Left ventricle myocardium inferior (tissue), 1 donor: ENCODE results near the gene BRSK1. TPM values are rescaled to one million over a fixed set of nuclear protein-coding genes. Genes with fewer than 3 reads are reported as not detected.

Experiments used
- DNase-seq: peaks from one replicate; pipeline ENCODE4 v3.0.0-alpha.2; 2020
- H3K27ac ChIP-seq: fragments of 200-600 bp; replicated peaks from 2 replicates; pipeline ENCODE4 v1.8.0; 2021
- H3K27me3 ChIP-seq: fragments of 200-600 bp; 2 replicates; pipeline ENCODE4 v1.8.0; 2021; ENCODE audit warnings: low read depth
- H3K36me3 ChIP-seq: fragments of 200-600 bp; 2 replicates; pipeline ENCODE4 v1.8.0; 2021
- H3K4me1 ChIP-seq: fragments of 200-600 bp; 2 replicates; pipeline ENCODE4 v1.8.0; 2021
- H3K4me3 ChIP-seq: fragments of 200-600 bp; 2 replicates; pipeline ENCODE4 v1.8.0; 2021; ENCODE audit warnings: mild to moderate bottlenecking, moderate library complexity
- H3K9me3 ChIP-seq: fragments of 200-600 bp; replicated peaks from 2 replicates; pipeline ENCODE4 v1.8.0; 2021
- intact Hi-C: fragments of 100-400 bp; cut with micrococcal nuclease; formaldehyde crosslinking; loops from one replicate; pipeline ENCODE4 v1.11.0; 2022
- total RNA-seq: library from RNA; stranded (reverse); fragmentation: NEBNext Ultra II Directional; extraction: Animal tissue kit (Norgen Biotek cat#: 25700); gene quantifications from one replicate; pipeline ENCODE4 v1.2.1, GENCODE V29; 2021
- TF ChIP-seq, protein P1 (sequence below): fragments of 200-600 bp; IDR thresholded peaks from 2 replicates; pipeline ENCODE4 v1.8.0; 2021; ENCODE audit warnings: antibody characterized with exemption, mild to moderate bottlenecking, borderline replicate concordance
- donor health status: DM: no; HTN: yes; CAD: no; lungs with severe emphysema.

Gene BRSK1
- total RNA-seq, 1 donor from 2014 or later = 3.0 TPM

DNA sequence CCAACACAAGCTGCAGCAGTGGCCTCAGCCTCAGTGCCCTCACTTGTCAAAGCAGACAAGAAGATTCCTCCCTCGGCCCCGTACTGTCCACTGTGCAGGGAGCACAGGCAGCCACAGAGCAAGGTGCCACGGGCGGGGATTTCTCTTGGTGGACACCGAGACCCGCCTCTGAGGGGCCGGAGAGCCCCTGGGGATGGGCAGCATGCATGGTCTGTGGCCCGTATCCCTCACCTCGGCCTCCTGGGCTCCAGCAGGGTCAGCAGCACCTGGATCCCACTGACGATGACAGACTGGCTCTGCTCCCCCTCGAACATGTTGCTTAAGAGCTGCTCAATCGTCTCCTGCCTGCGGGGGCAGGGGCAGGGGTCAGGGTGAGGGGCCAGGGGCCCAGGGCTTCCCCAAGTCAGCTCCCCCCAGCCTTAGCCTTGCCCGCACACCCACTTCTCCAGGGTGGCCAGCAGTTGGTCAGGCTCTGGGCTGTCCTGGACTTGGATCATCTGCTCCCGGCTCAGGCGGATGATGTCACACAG, 41.8 kb upstream of the BRSK1 start:
- DNase-seq = no peak
- peaks cover 2% of the 10 kb centered on the region for H3K4me1 ChIP-seq
- H3K36me3 ChIP-seq = peaks cover 97% of the 10 kb centered on the region
- intact Hi-C loops = no loop called here
- no peak overlapping the region for H3K27ac ChIP-seq
- TF ChIP-seq, protein P1, sequence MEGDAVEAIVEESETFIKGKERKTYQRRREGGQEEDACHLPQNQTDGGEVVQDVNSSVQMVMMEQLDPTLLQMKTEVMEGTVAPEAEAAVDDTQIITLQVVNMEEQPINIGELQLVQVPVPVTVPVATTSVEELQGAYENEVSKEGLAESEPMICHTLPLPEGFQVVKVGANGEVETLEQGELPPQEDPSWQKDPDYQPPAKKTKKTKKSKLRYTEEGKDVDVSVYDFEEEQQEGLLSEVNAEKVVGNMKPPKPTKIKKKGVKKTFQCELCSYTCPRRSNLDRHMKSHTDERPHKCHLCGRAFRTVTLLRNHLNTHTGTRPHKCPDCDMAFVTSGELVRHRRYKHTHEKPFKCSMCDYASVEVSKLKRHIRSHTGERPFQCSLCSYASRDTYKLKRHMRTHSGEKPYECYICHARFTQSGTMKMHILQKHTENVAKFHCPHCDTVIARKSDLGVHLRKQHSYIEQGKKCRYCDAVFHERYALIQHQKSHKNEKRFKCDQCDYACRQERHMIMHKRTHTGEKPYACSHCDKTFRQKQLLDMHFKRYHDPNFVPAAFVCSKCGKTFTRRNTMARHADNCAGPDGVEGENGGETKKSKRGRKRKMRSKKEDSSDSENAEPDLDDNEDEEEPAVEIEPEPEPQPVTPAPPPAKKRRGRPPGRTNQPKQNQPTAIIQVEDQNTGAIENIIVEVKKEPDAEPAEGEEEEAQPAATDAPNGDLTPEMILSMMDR = no peak
- no peaks in the 10 kb centered on the region for H3K9me3 ChIP-seq
- H3K4me3 ChIP-seq = no peak overlapping the region
- H3K27me3 ChIP-seq = no peaks in the 10 kb centered on the region

DNA sequence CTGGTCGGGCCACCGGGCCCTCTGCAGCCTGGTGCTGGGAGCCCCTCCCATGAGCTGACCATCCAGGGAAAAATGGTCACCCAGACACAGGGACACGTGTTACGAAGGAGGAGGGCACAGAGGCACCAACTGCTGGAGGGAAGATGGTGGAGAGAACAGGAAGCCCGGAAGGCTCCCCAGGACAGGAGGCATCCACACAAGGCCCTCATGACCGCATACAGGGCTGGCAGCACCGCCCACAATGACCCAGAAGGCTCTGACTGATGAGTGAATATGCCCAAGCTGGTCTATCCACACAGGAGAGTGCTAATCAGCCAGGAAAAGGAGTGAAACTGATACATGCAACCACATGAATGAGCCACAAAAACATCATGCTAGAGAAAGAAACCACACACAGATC, 41.3 kb upstream of the BRSK1 start:
- Histone ChIP-seq H3K4me1 (peaks cover 7% of the 10 kb centered on the region), H3K27ac (no peak overlapping the region), H3K27me3 (no peaks in the 10 kb centered on the region), H3K9me3 (no peaks in the 10 kb centered on the region), H3K4me3 (no peak overlapping the region), H3K36me3 (peaks cover 91% of the 10 kb centered on the region)
- intact Hi-C loops = no loop called here
- TF ChIP-seq, protein P1 = no peak
- no peak for DNase-seq

- Histone ChIP-seq H3K4me1 (peaks cover 24% of the 10 kb centered on the region), H3K4me3 (no peak overlapping the region), H3K9me3 (no peaks in the 10 kb centered on the region), H3K27ac (no peak overlapping the region), H3K27me3 (no peaks in the 10 kb centered on the region), H3K36me3 (peaks cover 75% of the 10 kb centered on the region)
- TF ChIP-seq, protein P1 = no peak
- DNase-seq = no peak
- intact Hi-C loops = no loop called here
Observed at GRCh38 chr19:55244004-55244680, 39.7 kb upstream of the BRSK1 start.

DNA sequence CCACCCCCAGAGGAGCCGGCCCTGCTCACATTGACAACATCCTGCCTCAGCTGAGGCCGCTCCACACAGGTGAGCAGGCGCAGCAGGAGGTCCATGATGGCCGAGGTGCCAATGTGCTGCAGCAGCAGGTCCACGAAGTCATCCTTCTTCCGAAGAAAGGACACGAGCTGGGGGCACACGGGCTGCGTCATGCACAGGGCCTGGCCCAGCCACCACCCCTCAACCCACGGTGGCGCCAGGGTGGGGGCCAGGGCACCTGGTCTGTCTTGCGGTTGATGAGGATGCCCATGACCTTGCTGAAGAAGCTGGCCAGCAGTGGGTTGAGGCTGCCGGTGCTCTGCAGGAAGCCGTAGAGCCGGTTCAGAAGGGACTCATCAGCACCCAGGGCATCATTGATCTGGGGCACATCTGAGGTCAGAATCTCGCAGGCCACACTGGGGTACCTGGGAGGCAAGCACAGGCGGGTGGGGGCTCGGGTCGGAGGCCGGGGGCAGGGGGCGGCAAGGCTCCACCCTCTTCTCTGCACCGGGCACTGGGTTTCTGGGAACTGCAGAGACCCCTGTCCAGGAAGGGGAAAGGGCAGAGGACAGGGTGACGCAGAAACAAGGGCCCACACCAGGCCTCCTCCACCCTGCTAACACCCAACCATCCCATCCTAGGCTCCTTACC, 38.4 kb upstream of the BRSK1 start:
- Histone ChIP-seq H3K27me3 (no peaks in the 10 kb centered on the region), H3K36me3 (peaks cover 64% of the 10 kb centered on the region), H3K9me3 (no peaks in the 10 kb centered on the region), H3K4me3 (no peak overlapping the region), H3K4me1 (peaks cover 34% of the 10 kb centered on the region), H3K27ac (no peak overlapping the region)
- no peak for DNase-seq
- intact Hi-C loops = no loop called here
- TF ChIP-seq, protein P1 = no peak

GRCh38 chr19:55246462-55247451, 37.0 kb upstream of the BRSK1 start:
- TF ChIP-seq, protein P1 = no peak
- H3K27me3 ChIP-seq = no peaks in the 10 kb centered on the region
- no peak for DNase-seq
- H3K27ac ChIP-seq = peak overlapping the region; percentile 34
- peaks cover 48% of the 10 kb centered on the region for H3K4me1 ChIP-seq
- intact Hi-C loops = no loop called here
- H3K4me3 ChIP-seq = no peak overlapping the region
- H3K36me3 ChIP-seq = peaks cover 52% of the 10 kb centered on the region
- H3K9me3 ChIP-seq = no peaks in the 10 kb centered on the region
